Upper lobe of right lung (tissue), 1 donor: ENCODE data around the gene SLC25A29. TPM values are rescaled to one million over a fixed set of nuclear protein-coding genes. Genes with fewer than 3 reads are reported as not detected.
"Not testable (repeated sequence)": the region's sequence is repeated elsewhere in the genome, so short reads cannot be mapped to it uniquely, and the experiment has no call there.

ENCODE experiments used
- ATAC-seq: fragments of 200-7000 bp; cut with Tn5 transposase; one replicate; pipeline ENCODE4 v1.9.1; 2020; ENCODE audit warnings: mild to moderate bottlenecking, moderate library complexity
- DNase-seq: peaks from one replicate; pipeline ENCODE4 v3.0.0-alpha.2; 2020
- H3K27ac ChIP-seq: fragments of 200-600 bp; one replicate; pipeline ENCODE4 v1.8.0; 2022
- H3K27me3 ChIP-seq: fragments of 200-600 bp; one replicate; pipeline ENCODE4 v1.8.0; 2022; ENCODE audit warnings: mild to moderate bottlenecking
- H3K36me3 ChIP-seq: fragments of 200-600 bp; one replicate; pipeline ENCODE4 v1.8.0; 2022
- H3K4me1 ChIP-seq: fragments of 200-600 bp; one replicate; pipeline ENCODE4 v1.8.0; 2022
- H3K4me3 ChIP-seq: fragments of 200-600 bp; one replicate; pipeline ENCODE4 v1.8.0; 2022; ENCODE audit warnings: mild to moderate bottlenecking
- H3K9me3 ChIP-seq: fragments of 200-600 bp; one replicate; pipeline ENCODE4 v1.8.0; 2022
- CTCF ChIP-seq: fragments of 200-600 bp; IDR thresholded peaks from one replicate; pipeline ENCODE4 v1.8.0; 2022; ENCODE audit warnings: antibody characterized with exemption
- intact Hi-C: fragments of 100-400 bp; cut with DNase I; formaldehyde crosslinking; loops from one replicate; pipeline ENCODE4 v1.11.0; 2022
- total RNA-seq: library from RNA; stranded (reverse); fragmentation: NEBNext Ultra II Directional; extraction: Animal tissue kit (Norgen Biotek cat#: 25700); gene quantifications from one replicate; pipeline ENCODE4 v1.2.1, GENCODE V29; 2021
- donor health status: DM: no; HTN: yes; CAD: no; lungs with severe emphysema.

SLC25A29 gene
- total RNA-seq, 1 donor from 2014 or later, result 104 TPM

- Histone ChIP-seq H3K9me3 (no peaks in the 10 kb centered on the region), H3K4me3 (peak overlapping the region; percentile 76), H3K27me3 (no peaks in the 10 kb centered on the region), H3K4me1 (peaks cover 38% of the 10 kb centered on the region), H3K36me3 (no peaks in the 10 kb centered on the region), H3K27ac (peak overlapping the region; percentile 92)
- TF ChIP-seq CTCF, result no peak
- ATAC-seq, result no peak
- intact Hi-C loops, result no loop called here
- DNase-seq, result peak; percentile 55
Measured at GRCh38 chr14:100283984-100284881, 22.0 kb downstream of the SLC25A29 start.

- H3K27me3 ChIP-seq, ATAC-seq, DNase-seq, H3K36me3 ChIP-seq, H3K4me3 ChIP-seq, intact Hi-C loops, H3K9me3 ChIP-seq, H3K27ac ChIP-seq: not testable (repeated sequence)
- H3K4me1 ChIP-seq, result peaks cover 46% of the 10 kb centered on the region
Measured at GRCh38 chr14:100283436-100283835, 22.8 kb downstream of the SLC25A29 start.

GRCh38 chr14:100282766-100283419 is 23.4 kb downstream of the SLC25A29 start:
- Histone ChIP-seq H3K27ac (no peak overlapping the region), H3K4me1 (peaks cover 51% of the 10 kb centered on the region)

GRCh38 chr14:100282083-100282350 is 24.2 kb downstream of the SLC25A29 start:
- intact Hi-C loops, result no loop called here
- Histone ChIP-seq H3K27me3 (no peaks in the 10 kb centered on the region), H3K4me3 (no peak overlapping the region), H3K9me3 (no peaks in the 10 kb centered on the region), H3K4me1 (peaks cover 58% of the 10 kb centered on the region), H3K27ac (peak overlapping the region; percentile 24), H3K36me3 (peaks cover 14% of the 10 kb centered on the region)
- ATAC-seq (no peak), DNase-seq (no peak)
- TF ChIP-seq CTCF, result no peak

More at GRCh38 chr14:100282766-100283419, 23.4 kb downstream of the SLC25A29 start:
- ATAC-seq (no peak), DNase-seq (peak; percentile 53)
- Histone ChIP-seq H3K36me3 (peaks cover 5% of the 10 kb centered on the region), H3K27me3 (no peaks in the 10 kb centered on the region), H3K9me3 (no peaks in the 10 kb centered on the region), H3K4me3 (no peak overlapping the region)
- intact Hi-C loops, result no loop called here
- TF ChIP-seq CTCF, result no peak

- H3K27ac ChIP-seq, result peak overlapping the region; percentile 55
- intact Hi-C loops, result no loop called here
- TF ChIP-seq CTCF, result no peak
- DNase-seq (peak; percentile 73), ATAC-seq (peak; percentile 28)
- H3K4me1 ChIP-seq, result peaks cover 58% of the 10 kb centered on the region
- H3K4me3 ChIP-seq, result no peak overlapping the region
- H3K9me3 ChIP-seq, result no peaks in the 10 kb centered on the region
- peaks cover 19% of the 10 kb centered on the region for H3K36me3 ChIP-seq
- H3K27me3 ChIP-seq, result no peaks in the 10 kb centered on the region
Measured at GRCh38 chr14:100281286-100282082, 24.8 kb downstream of the SLC25A29 start.
